Pulmonary artery endothelial cell (primary cell): ENCODE data around the gene ADAM23. TPM values are rescaled to one million over a fixed set of nuclear protein-coding genes. Genes with fewer than 3 reads are reported as not detected.

Source experiments
- DNase-seq: peaks from one replicate; pipeline ENCODE4 v3.0.0-alpha.2; 2011; ENCODE audit warnings: low read depth, low spot score
- total RNA-seq: library from RNA; depleted of rRNA; stranded (reverse); fragments of >200 nt; gene quantifications from 2 replicates; pipeline ENCODE4 v1.2.3, GENCODE V29; 2014

Gene ADAM23
- total RNA-seq, 1 donor from 2014 or later, result 15.3 TPM

GRCh38 chr2:206488623-206489022, 45.3 kb downstream of the ADAM23 start:
- no peak for DNase-seq

GRCh38 chr2:206494061-206494460, 50.7 kb downstream of the ADAM23 start:
- no peak for DNase-seq

GRCh38 chr2:206502729-206503128, 59.4 kb downstream of the ADAM23 start:
- no peak for DNase-seq

- DNase-seq, result no peak
Observed at GRCh38 chr2:206511283-206511682, 68.0 kb downstream of the ADAM23 start.

- DNase-seq, result no peak
Observed at GRCh38 chr2:206512999-206513398, 69.7 kb downstream of the ADAM23 start.

GRCh38 chr2:206515580-206515979, 72.2 kb downstream of the ADAM23 start:
- no peak for DNase-seq

- DNase-seq, result no peak
Observed at GRCh38 chr2:206518997-206519396, 75.7 kb downstream of the ADAM23 start.

GRCh38 chr2:206520450-206520849, 77.1 kb downstream of the ADAM23 start:
- DNase-seq, result no peak

- no peak for DNase-seq
Observed at GRCh38 chr2:206521115-206521514, 77.8 kb downstream of the ADAM23 start.

GRCh38 chr2:206521612-206522011, 78.3 kb downstream of the ADAM23 start:
- DNase-seq, result peak; percentile 22

- no peak for DNase-seq
Observed at GRCh38 chr2:206526416-206526815, 83.1 kb downstream of the ADAM23 start.

- no peak for DNase-seq
Observed at GRCh38 chr2:206527153-206527552, 83.8 kb downstream of the ADAM23 start.

- DNase-seq, result no peak
Observed at GRCh38 chr2:206530727-206531126, 87.4 kb downstream of the ADAM23 start.

GRCh38 chr2:206531996-206532543, 88.7 kb downstream of the ADAM23 start:
- no peak for DNase-seq

GRCh38 chr2:206533977-206534376, 90.6 kb downstream of the ADAM23 start:
- DNase-seq, result no peak

- no peak for DNase-seq
Observed at GRCh38 chr2:206535260-206535986, 92.1 kb downstream of the ADAM23 start.

GRCh38 chr2:206540757-206541156, 97.4 kb downstream of the ADAM23 start:
- DNase-seq, result no peak

- DNase-seq, result no peak
Observed at GRCh38 chr2:206543073-206543472, 99.7 kb downstream of the ADAM23 start.

GRCh38 chr2:206548383-206548782, 105.1 kb downstream of the ADAM23 start:
- no peak for DNase-seq

- DNase-seq, result no peak
Observed at GRCh38 chr2:206555721-206556120, 112.4 kb downstream of the ADAM23 start.

GRCh38 chr2:206556357-206556949, 113.1 kb downstream of the ADAM23 start:
- DNase-seq, result no peak

GRCh38 chr2:206557321-206557720, 114.0 kb downstream of the ADAM23 start:
- no peak for DNase-seq

GRCh38 chr2:206558492-206558891, 115.2 kb downstream of the ADAM23 start:
- DNase-seq, result no peak
